Astrocyte (in vitro differentiated cells and primary cell): ENCODE measurements around the gene LGMN. TPM values are rescaled to one million over a fixed set of nuclear protein-coding genes. Genes with fewer than 3 reads are reported as not detected.

ENCODE experiments used
- DNase-seq: peaks from one replicate; pipeline ENCODE4 v3.0.0-alpha.2; 2010; ENCODE audit warnings: low read depth
- FAIRE-seq: peaks from 2 replicates; lab custom pipeline; 2011; peaks lifted over from hg19 to GRCh38; lab: Jason Lieb, UNC
- H2AFZ ChIP-seq: 2 replicates; pipeline ENCODE4 v1.6.0; 2012; ENCODE audit warnings: low read depth, low read length, inconsistent platforms
- H3K27ac ChIP-seq: 2 replicates; pipeline ENCODE4 v1.5.1; 2011; ENCODE audit warnings: low read depth, low read length, inconsistent platforms
- H3K27me3 ChIP-seq: 2 replicates; pipeline ENCODE4 v1.6.0; 2011; ENCODE audit warnings: low read length, inconsistent platforms; ENCODE audit not compliant: insufficient read depth
- H3K36me3 ChIP-seq: 2 replicates; pipeline ENCODE4 v1.5.1; 2011; ENCODE audit warnings: low read length, inconsistent platforms; ENCODE audit not compliant: insufficient read depth
- H3K4me1 ChIP-seq: 2 replicates; pipeline ENCODE4 v1.5.1; 2011; ENCODE audit warnings: low read length, inconsistent platforms; ENCODE audit not compliant: insufficient read depth
- H3K4me2 ChIP-seq: 2 replicates; pipeline ENCODE4 v1.6.0; 2012; ENCODE audit warnings: low read length, inconsistent platforms
- H3K4me3 ChIP-seq: 2 replicates; pipeline ENCODE4 v1.5.1; 2011; ENCODE audit warnings: low read depth, mild to moderate bottlenecking, low read length, inconsistent platforms; ENCODE audit not compliant: insufficient read depth
- H3K79me2 ChIP-seq: 2 replicates; pipeline ENCODE4 v1.6.0; 2012; ENCODE audit warnings: mild to moderate bottlenecking, low read length, inconsistent platforms; ENCODE audit not compliant: insufficient read depth
- H3K9ac ChIP-seq: 2 replicates; pipeline ENCODE4 v1.6.0; 2012; ENCODE audit warnings: mild to moderate bottlenecking, low read length, inconsistent platforms
- H3K9me3 ChIP-seq: 2 replicates; pipeline ENCODE4 v1.5.1; 2012; ENCODE audit warnings: low read depth, mild to moderate bottlenecking, low read length, inconsistent platforms; ENCODE audit not compliant: insufficient read depth
- H4K20me1 ChIP-seq: 2 replicates; pipeline ENCODE4 v1.6.0; 2012; ENCODE audit warnings: low read length, inconsistent platforms; ENCODE audit not compliant: insufficient read depth
- H3K27ac Mint-ChIP-seq: one replicate; pipeline ENCODE4 v1.8.0; 2021; ENCODE audit warnings: mild to moderate bottlenecking, mixed read lengths; ENCODE audit not compliant: unreplicated experiment
- H3K27me3 Mint-ChIP-seq: one replicate; pipeline ENCODE4 v1.8.0; 2021; ENCODE audit warnings: low read depth, mixed read lengths; ENCODE audit not compliant: unreplicated experiment
- H3K36me3 Mint-ChIP-seq: one replicate; pipeline ENCODE4 v1.8.0; 2021; ENCODE audit warnings: low read depth, mixed read lengths; ENCODE audit not compliant: unreplicated experiment
- H3K4me1 Mint-ChIP-seq: one replicate; pipeline ENCODE4 v1.8.0; 2021; ENCODE audit warnings: low read depth, mixed read lengths; ENCODE audit not compliant: unreplicated experiment
- H3K4me3 Mint-ChIP-seq: one replicate; pipeline ENCODE4 v1.8.0; 2021; ENCODE audit warnings: mild to moderate bottlenecking, moderate library complexity, mixed read lengths; ENCODE audit not compliant: unreplicated experiment
- H3K9me3 Mint-ChIP-seq: one replicate; pipeline ENCODE4 v1.8.0; 2021; ENCODE audit warnings: mild to moderate bottlenecking, mixed read lengths; ENCODE audit not compliant: unreplicated experiment
- CTCF ChIP-seq: IDR thresholded peaks from 2 replicates; pipeline ENCODE4 v1.5.1; 2011; ENCODE audit warnings: low read depth, mild to moderate bottlenecking, inconsistent platforms, low read length, moderate library complexity; ENCODE audit not compliant: insufficient read depth
- EZH2 ChIP-seq: IDR thresholded peaks from 2 replicates; pipeline ENCODE4 v1.6.1; 2012; ENCODE audit warnings: mild to moderate bottlenecking, low read length, inconsistent platforms; ENCODE audit not compliant: insufficient read depth
- total RNA-seq: library from RNA; stranded (reverse); gene quantifications from 2 replicates; pipeline ENCODE4 v1.2.1, GENCODE V29; 2021

LGMN gene
- total RNA-seq, 1 donor from 2014 or later = 232 TPM

- Histone ChIP-seq H3K4me1 (no peaks in the 10 kb centered on the region), H3K4me3 (no peak overlapping the region), H3K27me3 (no peaks in the 10 kb centered on the region), H2AFZ (no peak overlapping the region), H4K20me1 (peaks cover 5% of the 10 kb centered on the region), H3K4me2 (no peak overlapping the region), H3K27ac (no peak overlapping the region), H3K9me3 (no peaks in the 10 kb centered on the region), H3K9ac (no peak overlapping the region), H3K36me3 (no peaks in the 10 kb centered on the region), H3K79me2 (no peaks in the 10 kb centered on the region)
- Mint-ChIP-seq H3K4me1 (peaks cover 4% of the 10 kb centered on the region), H3K27me3 (peaks cover 2% of the 10 kb centered on the region), H3K36me3 (peaks cover 37% of the 10 kb centered on the region), H3K4me3 (no peak overlapping the region), H3K27ac (no peak overlapping the region), H3K9me3 (peaks cover 2% of the 10 kb centered on the region)
- FAIRE-seq (no peak), DNase-seq (no peak)
- no peak for TF ChIP-seq CTCF
- TF ChIP-seq EZH2 = no peak
These were observed 94.1 kb downstream of the LGMN start for GRCh38 chr14:92654239-92654901.

Other genes with a start within 250 kb of the LGMN start
- 24.7 and 28.0 TPM in 2 replicates for gene RIN3, start 234.8 kb downstream of the LGMN start, total RNA-seq
- gene GOLGA5, start 45.7 kb upstream of the LGMN start, total RNA-seq = 43.1 and 49.4 TPM in 2 replicates
- gene CHGA, start 174.5 kb upstream of the LGMN start, total RNA-seq = not detected in 2 replicates